HG02981 (cell line): ENCODE data around the gene CHRNB1.

Experiments used
- ATAC-seq: cut with Tn5 transposase; IDR thresholded peaks from one replicate; pipeline ENCODE4 v1.9.1; 2021; ENCODE audit warnings: mild to moderate bottlenecking, moderate library complexity; ENCODE audit not compliant: unreplicated experiment

The CHRNB1 gene

GRCh38 chr17:7437950-7438614, 6.8 kb upstream of the CHRNB1 start:
- ATAC-seq, result no peak

GRCh38 chr17:7438656-7439460, 6.0 kb upstream of the CHRNB1 start:
- no peak for ATAC-seq

DNA sequence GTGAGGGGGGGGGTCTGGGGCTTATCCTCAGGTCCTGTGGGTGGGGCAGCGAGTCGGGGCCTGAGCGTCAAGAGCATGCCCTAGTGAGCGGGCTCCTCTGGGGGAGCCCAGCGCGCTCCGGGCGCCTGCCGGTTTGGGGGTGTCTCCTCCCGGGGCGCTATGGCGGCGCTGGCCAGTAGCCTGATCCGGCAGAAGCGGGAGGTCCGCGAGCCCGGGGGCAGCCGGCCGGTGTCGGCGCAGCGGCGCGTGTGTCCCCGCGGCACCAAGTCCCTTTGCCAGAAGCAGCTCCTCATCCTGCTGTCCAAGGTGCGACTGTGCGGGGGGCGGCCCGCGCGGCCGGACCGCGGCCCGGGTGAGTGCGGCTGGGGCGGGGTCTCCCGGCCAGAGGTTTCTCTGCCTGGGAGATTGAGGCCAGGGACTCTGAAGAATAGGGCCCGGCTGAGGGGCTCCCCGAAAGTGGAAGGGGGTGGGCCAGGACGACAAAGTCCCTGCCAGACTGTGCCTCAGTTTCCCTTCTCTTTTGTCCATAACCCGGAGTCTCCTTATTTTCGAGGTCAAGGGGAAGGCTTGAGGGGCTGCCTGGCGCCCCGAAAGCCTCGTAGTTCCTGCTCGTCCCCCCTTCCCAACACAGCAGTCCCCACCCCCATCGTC, 5.3 kb upstream of the CHRNB1 start, which contains the start of gene FGF11:
FGF11 (plus strand) TSS at position 51 of the 651 bp plus-strand sequence; CDS start at position 160, 109 bp downstream.
- ATAC-seq, result no peak

GRCh38 chr17:7440113-7440833, 4.6 kb upstream of the CHRNB1 start:
- ATAC-seq, result no peak

GRCh38 chr17:7440834-7441195, 4.0 kb upstream of the CHRNB1 start:
- no peak for ATAC-seq

GRCh38 chr17:7441266-7441665, 3.6 kb upstream of the CHRNB1 start:
- ATAC-seq, result no peak

DNA sequence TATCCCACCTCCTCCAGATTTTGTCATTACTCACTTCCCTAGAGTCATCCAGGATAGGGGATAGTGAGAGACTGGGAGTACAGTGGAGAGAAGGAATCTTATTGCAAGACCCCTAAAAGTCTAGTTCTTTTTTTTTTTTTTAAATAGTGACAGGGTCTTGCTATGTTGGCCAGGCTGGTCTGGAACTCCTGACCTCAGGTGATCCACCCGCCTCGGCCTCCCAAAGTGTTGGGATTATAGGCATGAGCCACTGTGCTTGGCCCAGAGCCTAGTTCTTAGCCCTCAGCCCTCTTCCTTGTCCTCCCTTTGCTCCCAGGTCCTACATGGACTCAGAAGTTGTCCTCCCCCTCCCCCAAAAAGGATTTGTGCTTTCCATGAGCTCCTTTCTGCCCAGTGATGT, 2.7 kb upstream of the CHRNB1 start:
- no peak for ATAC-seq

GRCh38 chr17:7443499-7444485, 1.1 kb upstream of the CHRNB1 start:
- no peak for ATAC-seq

DNA sequence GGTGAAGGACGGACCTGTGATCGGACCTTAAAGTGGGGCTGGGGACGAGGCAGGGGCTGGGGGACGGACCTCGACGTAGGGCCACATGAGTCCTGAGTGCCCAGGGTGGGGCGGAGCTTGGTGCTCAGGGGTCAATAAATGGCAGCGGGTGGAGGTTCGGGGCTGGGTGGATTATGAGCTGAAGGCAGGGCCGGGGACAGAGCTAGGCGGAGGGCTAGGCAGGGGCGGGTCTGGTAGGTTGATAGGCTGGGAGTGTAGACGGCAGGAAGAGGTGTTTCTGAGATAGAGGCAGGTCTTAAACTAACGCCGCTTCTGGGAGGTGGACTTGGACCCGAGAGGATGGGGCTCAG, 733 bp downstream of the CHRNB1 start:
- ATAC-seq, result no peak

DNA sequence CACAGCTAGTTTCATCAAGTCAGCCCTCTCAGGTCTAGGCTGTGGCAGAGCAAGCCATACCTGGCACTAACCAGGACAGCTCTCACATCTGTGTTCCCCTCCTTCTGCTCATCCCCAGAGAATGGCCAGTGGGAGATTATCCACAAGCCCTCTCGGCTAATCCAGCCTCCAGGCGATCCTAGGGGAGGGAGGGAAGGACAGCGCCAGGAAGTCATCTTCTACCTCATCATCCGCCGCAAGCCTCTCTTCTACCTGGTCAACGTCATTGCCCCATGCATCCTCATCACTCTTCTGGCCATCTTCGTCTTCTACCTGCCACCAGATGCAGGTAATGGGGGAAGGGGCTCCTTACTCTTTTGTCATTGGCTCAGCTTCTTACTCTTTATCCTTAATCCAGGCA, 3.6 kb downstream of the CHRNB1 start:
- ATAC-seq, result no peak

DNA sequence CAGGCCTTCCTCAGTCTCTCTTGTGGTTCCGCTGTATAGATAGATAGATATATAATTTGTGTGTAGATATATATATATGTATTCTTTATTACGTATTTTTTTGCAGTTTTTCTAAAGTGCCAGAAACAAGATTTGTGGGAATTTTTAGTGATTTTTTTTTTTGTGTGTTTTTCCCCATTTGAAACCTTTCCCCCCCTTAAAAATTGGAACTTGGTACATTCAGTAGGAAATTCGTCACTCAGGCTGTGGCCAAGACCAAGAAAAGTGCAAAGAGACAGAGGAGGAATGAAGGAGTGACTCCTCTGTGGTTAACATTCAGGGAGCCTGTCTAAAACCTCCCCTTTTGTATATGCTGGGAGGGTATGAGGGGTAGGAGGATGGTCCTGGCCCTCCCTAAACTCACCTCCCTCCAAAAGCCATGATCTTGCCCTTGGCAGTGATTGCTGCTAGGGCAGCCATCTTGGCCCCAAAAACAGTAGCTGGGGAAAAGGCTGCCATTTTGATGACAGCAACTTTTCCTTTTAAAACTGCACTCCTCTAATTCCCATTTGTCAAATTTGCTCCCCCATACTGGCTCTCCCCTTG, 15.2 kb downstream of the CHRNB1 start:
- no peak for ATAC-seq

- ATAC-seq, result no peak
Measured at GRCh38 chr17:7460850-7461660, 16.2 kb downstream of the CHRNB1 start.

DNA sequence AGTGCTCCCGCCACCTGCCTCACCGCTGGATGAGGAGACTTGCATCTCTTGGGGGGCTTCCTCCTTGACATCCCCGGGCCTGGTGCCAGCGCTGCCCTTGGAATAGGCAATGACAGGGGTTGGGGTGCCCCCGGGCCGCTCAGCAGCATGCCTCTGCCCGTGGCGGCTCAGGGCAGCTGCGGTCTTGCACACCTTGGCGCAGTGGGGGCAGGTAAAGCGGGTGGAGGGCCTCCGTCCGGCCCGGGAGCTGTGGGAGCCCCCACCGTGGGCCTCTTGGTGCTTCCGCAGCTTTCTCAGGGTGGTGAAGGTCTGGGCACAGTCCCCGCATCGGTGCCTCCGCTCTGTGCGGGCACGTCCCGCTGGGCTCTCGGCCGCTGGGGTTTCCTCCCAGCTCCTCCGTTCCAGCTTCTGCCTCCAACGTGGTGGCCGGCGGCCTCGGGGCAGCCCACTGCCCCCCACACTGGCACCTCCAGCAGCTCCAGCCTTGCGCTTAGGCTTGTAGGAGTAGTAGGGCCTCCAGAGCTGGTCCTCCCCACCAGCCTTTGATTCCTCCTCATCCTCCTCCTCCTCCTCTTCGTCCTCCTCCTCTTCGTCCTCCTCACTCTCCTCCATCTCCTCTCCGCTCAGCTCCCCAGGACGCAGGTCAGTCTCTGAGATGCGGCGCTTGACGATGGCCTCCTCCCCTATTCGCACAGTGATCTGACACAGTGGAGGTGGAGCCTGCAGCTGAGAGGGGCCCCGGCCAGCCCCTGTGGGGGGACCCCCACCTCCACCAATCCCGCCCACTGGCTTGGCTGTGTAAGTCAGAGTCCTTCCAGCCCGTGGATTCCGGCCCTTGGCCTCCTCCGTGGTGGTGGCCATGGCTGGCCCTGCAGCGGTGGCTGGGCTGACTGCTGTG, 17.9 kb downstream of the CHRNB1 start:
- no peak for ATAC-seq

- ATAC-seq, result no peak
Measured at GRCh38 chr17:7463372-7463846, 18.5 kb downstream of the CHRNB1 start.

DNA sequence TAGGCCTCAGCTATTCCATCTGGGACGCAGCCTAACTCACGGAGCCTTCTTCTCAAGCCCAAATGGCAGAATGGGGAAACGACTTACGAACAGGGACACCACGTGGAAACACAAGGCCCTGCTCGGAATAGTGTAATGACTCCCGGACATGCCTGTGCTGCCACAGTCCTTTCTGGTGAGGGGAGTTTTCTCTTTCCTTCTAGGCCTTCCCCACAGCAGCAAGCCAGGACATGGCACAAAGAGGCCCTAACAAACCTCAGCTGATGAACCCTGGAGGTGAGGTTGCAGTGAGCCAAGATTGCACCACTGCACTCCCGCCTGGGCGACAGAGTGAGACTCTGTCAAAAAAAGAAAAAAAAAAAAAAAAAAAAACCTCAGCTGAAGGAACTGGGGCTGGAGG, 19.2 kb downstream of the CHRNB1 start:
- ATAC-seq, result no peak

- ATAC-seq, result no peak
Measured at GRCh38 chr17:7465597-7466275, 20.9 kb downstream of the CHRNB1 start.

- no peak for ATAC-seq
Measured at GRCh38 chr17:7466318-7466638, 21.4 kb downstream of the CHRNB1 start.
